BLaER1 treated with 17β-estradiol and CSF1 and Interleukin-3, amounts not matched to agents 10 nM and 100 nM (cell line): ENCODE data around the gene ZSCAN10.

ENCODE experiments used
- H3K27ac ChIP-seq, 11 experiments: shearing (Covaris generic); formaldehyde crosslinking; 2 replicates each; pipeline ENCODE4 v1.8.1; 2022
- H3K27me3 ChIP-seq, 11 experiments: shearing (Covaris generic); formaldehyde crosslinking; 2 replicates each; pipeline ENCODE4 v1.8.1; 2022
- H3K36me3 ChIP-seq, 11 experiments: shearing (Covaris generic); formaldehyde crosslinking; 2 replicates each; pipeline ENCODE4 v1.8.1; 2022
- H3K4me1 ChIP-seq, 10 experiments: shearing (Covaris generic); formaldehyde crosslinking; 2 replicates each; pipeline ENCODE4 v1.8.1; 2022
- H3K4me2 ChIP-seq, 11 experiments: shearing (Covaris generic); formaldehyde crosslinking; 2 replicates each; pipeline ENCODE4 v1.8.1; 2022
- H3K4me3 ChIP-seq, 10 experiments: shearing (Covaris generic); formaldehyde crosslinking; 2 replicates each; pipeline ENCODE4 v1.8.1; 2022
- H3K9ac ChIP-seq, 11 experiments: shearing (Covaris generic); formaldehyde crosslinking; 2 replicates each; pipeline ENCODE4 v1.8.1; 2022
- H3K9me3 ChIP-seq, 11 experiments: shearing (Covaris generic); formaldehyde crosslinking; replicated peaks in 1 of 11; 2 replicates each; pipeline ENCODE4 v1.8.1; 2022
- H4K20me1 ChIP-seq, 11 experiments: shearing (Covaris generic); formaldehyde crosslinking; 2 replicates each; pipeline ENCODE4 v1.8.1; 2022
- Cebpa-rat ChIP-seq, 11 experiments: shearing (Covaris generic); IDR thresholded peaks; 2 replicates each; pipeline ENCODE4 v1.8.1; 2022

ZSCAN10 gene

DNA sequence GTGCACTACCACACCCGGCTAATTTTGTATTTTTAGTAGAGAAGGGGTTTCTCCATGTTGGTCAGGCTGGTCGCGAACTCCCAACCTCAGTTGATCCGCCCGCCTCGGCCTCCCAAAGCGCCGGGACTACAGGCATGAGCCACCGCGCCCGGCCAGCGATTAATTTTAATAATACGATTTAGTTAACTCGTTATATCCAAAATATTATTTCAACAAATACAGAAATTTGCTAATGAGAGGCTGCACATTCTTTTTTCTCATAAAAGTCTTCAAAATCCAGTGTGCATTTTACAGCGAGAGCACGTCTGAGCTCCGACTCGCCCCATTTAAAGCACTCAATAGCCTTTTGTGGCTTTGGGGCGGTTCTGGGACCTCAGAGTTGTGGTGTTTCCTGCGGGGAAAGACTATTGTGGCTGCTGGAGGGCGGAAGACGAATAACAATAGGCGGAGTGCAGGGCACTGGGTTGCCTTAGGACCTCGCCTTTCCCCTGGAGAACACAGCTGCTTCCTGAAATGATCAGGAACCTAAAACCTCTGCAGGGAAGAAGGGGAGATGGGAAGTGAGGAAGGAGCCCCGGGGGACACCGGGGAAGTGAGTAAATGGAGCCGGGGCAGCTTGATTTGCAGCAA, 2.9 kb upstream of the ZSCAN10 start:
- H3K4me2 ChIP-seq = peak overlapping the region; percentile 69 to 91 (median 85)
- H3K36me3 ChIP-seq = no peaks in the 10 kb centered on the region
- H4K20me1 ChIP-seq = no peaks in the 10 kb centered on the region
- peak overlapping the region; percentile 45 to 77 (median 66) for H3K9ac ChIP-seq
- H3K27ac ChIP-seq = peak overlapping the region; percentile 35 to 83 (median 69); a peak in 21 of 22 replicates
- H3K4me3 ChIP-seq = peak overlapping the region; percentile 30 to 58 (median 42); a peak in 19 of 20 replicates
- no peaks in the 10 kb centered on the region for H3K9me3 ChIP-seq
- TF ChIP-seq Cebpa-rat (IDR thresholded peaks at IDR 0.05) = no peak
- H3K4me1 ChIP-seq = peaks cover 46 to 90% (median 82%) of the 10 kb centered on the region in 10 experiments
- no peaks in the 10 kb centered on the region for H3K27me3 ChIP-seq

DNA sequence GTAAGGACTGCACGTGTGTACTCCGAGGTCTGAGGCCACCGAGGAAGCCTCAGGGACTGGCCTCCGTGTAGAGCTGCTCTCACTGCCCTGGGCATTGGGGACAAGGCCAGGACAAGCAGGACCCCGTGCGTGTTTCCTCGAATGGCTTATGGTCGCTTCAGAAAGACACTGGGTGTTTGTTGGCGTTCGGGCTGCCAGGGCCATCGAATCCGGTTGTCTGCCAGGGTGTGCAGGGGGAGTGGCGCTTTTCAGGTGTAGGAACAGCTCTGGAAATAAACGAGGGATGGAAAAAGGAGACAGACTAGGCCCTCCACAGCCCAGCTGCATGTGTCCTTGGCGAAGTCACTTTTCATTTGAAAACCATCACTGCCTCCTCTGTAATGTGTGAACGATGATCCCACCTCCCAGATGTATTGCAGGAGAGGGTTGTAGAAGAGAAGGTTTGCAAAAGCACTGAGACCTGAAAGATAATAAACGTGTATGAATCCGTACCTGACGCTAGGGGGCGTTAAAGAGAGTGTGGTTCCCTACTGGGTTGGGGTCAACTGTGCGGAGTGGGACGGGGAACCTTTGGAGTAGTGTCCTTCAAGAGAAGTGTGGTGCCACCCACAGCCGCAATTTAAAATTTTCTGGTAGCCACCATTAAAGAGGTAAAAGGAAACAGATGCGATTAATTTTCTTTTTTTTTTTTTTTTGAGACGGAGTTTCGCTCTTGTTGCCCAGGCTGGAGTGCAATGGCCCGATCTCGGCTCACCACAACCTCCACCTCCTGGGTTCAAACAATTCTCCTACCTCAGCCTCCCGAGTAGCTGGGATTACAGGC, 2.1 kb upstream of the ZSCAN10 start:
- no peak for TF ChIP-seq Cebpa-rat (IDR thresholded peaks at IDR 0.05)
- Histone ChIP-seq H3K36me3 (no peaks in the 10 kb centered on the region), H3K4me3 (peak overlapping the region in 9 of 10 experiments; percentile 30 to 58 (median 43); a peak in 17 of 20 replicates), H4K20me1 (no peaks in the 10 kb centered on the region), H3K27ac (peak overlapping the region; percentile 35 to 83 (median 69); a peak in 21 of 22 replicates), H3K27me3 (no peaks in the 10 kb centered on the region), H3K4me1 (peaks cover 45 to 93% (median 84%) of the 10 kb centered on the region in 10 experiments), H3K4me2 (peak overlapping the region; percentile 69 to 91 (median 85)), H3K9me3 (no peaks in the 10 kb centered on the region), H3K9ac (peak overlapping the region; percentile 45 to 77 (median 66); a peak in 19 of 22 replicates)

DNA sequence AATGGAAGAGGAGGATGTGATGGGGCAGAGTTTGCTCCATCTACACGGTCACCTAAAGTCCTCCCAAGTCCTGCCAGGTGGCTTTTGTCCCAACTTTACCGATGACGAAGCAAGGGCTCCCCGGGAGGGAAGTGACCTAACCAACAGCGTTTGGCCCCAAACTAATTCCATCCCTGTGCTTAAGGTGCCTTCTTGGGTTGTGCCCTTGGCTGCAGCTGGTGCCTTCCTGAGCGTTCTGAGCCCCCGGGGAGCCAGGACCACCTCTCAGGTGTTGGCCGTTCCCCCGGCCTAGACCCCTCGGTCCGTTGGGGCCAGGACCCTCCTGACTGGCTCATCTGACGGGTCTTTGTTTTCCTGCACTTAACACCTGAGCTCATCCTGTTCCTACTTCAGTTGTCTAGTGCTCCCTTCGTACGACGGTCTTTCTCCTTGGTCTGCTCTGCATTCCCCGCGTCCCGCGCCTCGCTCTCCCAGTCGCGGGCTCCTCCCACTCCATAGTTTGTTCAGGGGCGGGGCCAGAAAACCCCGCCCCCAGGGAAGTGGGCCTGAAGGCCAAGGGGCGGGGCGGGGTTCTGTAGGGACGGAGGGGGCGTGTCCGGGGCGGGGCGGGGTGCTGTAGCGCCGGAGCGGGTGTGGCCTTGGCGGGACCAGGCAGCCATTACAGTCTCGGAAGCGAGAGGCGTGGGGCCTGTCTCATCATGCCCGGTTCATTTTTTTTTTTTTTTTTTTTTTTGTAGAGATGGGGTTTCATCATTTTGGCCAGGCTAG, 822 bp upstream of the ZSCAN10 start:
- Histone ChIP-seq H3K9me3 (no peaks in the 10 kb centered on the region), H3K27me3 (no peaks in the 10 kb centered on the region), H3K4me3 (peak overlapping the region in 4 of 10 experiments; percentile 3 to 55 (median 8); a peak in 3 of 20 replicates), H3K27ac (peak overlapping the region in 6 of 11 experiments; percentile 38 to 83 (median 70); a peak in 7 of 22 replicates), H3K9ac (peak overlapping the region in 3 of 11 experiments; percentile 10 to 29 (median 22); a peak in 1 of 22 replicates), H3K36me3 (no peaks in the 10 kb centered on the region), H3K4me2 (peak overlapping the region; percentile 69 to 91 (median 85)), H3K4me1 (peaks cover 48 to 95% (median 87%) of the 10 kb centered on the region in 10 experiments), H4K20me1 (no peaks in the 10 kb centered on the region)
- no peak for TF ChIP-seq Cebpa-rat (IDR thresholded peaks at IDR 0.05)

DNA sequence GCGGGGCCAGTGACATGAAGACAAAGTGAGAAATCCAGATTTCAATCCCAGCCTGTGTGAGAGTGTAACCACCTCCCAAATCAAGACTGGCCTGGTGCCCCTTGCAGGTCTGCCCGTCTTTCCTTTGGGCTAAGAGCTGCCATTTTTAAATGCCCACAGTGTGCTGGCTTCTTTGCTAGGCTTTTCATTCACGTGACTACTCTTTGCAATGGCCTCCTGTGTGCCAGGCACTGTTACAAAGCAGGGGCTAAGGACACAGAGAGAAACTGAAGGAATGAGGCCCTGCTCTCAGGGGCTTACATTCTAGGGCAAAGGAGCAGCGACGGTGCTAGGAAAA, 269 bp upstream of the ZSCAN10 start:
- peak overlapping the region; percentile 57 to 89 (median 75) for H3K4me2 ChIP-seq

DNA sequence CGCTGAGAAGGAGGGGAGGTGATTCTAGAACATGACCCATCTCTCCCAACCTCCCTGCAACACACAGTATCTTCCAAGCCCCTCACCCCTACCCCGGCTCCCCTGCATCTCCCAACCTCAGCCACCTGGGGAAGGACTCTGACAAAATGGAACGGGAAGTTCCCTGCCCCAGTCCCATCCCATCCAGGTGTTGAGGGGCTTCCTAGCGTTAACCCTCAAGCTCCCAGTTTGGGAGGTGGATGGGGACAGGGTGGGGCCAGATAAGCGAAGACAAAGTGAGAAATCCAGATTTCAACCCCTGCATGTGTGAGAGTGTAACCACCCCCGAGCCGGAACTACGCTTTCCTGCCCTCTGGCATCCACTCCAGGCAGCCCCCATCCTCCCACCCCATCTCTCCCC, 1.8 kb downstream of the ZSCAN10 start:
- Histone ChIP-seq H3K4me1 (peaks cover 36 to 93% (median 88%) of the 10 kb centered on the region in 10 experiments), H3K36me3 (no peaks in the 10 kb centered on the region), H3K9me3 (no peaks in the 10 kb centered on the region), H3K4me2 (peak overlapping the region in 9 of 11 experiments; percentile 36 to 76 (median 61); a peak in 18 of 22 replicates), H4K20me1 (no peaks in the 10 kb centered on the region), H3K27me3 (peaks cover 0 to 3% (median 0%) of the 10 kb centered on the region in 11 experiments; a peak in 1 of 22 replicates), H3K27ac (peak overlapping the region in 4 of 11 experiments; percentile 25 to 49 (median 42); a peak in 4 of 22 replicates), H3K9ac (no peak overlapping the region), H3K4me3 (no peak overlapping the region)
- TF ChIP-seq Cebpa-rat (IDR thresholded peaks at IDR 0.05) = no peak

More for the DNA sequence above, 269 bp upstream of the ZSCAN10 start:
- H3K36me3 ChIP-seq = no peaks in the 10 kb centered on the region
- peaks cover 48 to 93% (median 90%) of the 10 kb centered on the region in 10 experiments for H3K4me1 ChIP-seq
- no peak overlapping the region for H3K4me3 ChIP-seq
- H3K27ac ChIP-seq = no peak overlapping the region
- H3K27me3 ChIP-seq = no peaks in the 10 kb centered on the region
- no peak overlapping the region for H3K9ac ChIP-seq
- TF ChIP-seq Cebpa-rat (IDR thresholded peaks at IDR 0.05) = no peak
- no peaks in the 10 kb centered on the region for H3K9me3 ChIP-seq
- no peaks in the 10 kb centered on the region for H4K20me1 ChIP-seq

DNA sequence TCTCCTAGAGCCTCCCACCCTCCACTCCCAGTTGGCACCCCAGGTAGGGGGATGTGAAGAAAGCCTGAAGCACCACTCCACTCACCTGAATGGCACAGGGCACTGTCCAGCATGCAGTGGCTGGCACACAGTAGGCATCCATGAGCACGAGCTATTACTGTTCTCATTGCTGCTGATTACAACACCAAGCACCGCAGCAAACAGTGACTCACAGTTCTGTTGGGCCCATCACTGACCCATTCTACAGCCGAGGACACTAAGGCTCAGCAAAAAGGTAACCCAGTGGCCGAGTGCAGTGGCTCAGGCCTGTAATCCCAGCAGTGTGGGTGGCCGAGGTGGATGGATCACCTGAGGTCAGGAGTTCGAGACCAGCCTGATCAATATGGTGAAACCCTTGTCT, 2.7 kb downstream of the ZSCAN10 start:
- H3K9me3 ChIP-seq = no peaks in the 10 kb centered on the region
- H3K4me3 ChIP-seq = no peak overlapping the region
- H3K4me2 ChIP-seq = peak overlapping the region; percentile 36 to 76 (median 56)

DNA sequence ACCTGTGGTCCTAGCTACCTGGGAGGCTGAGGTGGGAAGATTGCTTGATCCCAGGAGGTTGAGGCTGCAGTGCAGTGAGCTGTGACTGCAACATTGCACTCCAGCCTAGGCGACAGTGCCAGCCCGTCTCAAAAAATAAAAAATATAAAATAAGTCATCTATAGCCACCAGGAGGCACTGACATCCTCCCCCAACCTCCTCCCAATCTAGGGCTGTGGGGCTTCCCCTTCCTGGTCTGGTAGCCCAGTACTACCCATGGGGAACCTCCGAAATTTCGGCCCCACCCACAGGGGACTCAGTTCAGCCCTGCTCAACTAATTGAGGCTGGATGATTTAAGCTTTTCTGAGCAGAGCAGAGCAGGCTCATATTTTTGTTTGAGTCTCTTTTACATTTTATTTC, 3.2 kb downstream of the ZSCAN10 start:
- H3K9ac ChIP-seq = peak overlapping the region in 1 of 11 experiments; percentile 8; a peak in 2 of 22 replicates

More for the DNA sequence above, 2.7 kb downstream of the ZSCAN10 start:
- no peak for TF ChIP-seq Cebpa-rat (IDR thresholded peaks at IDR 0.05)
- Histone ChIP-seq H3K9ac (peak overlapping the region in 1 of 11 experiments; percentile 8; a peak in 2 of 22 replicates), H3K4me1 (peaks cover 35 to 93% (median 88%) of the 10 kb centered on the region in 10 experiments), H3K27me3 (peaks cover 0 to 4% (median 0%) of the 10 kb centered on the region in 11 experiments; a peak in 1 of 22 replicates), H3K27ac (peak overlapping the region in 5 of 11 experiments; percentile 3 to 39 (median 29); a peak in 6 of 22 replicates), H3K36me3 (no peaks in the 10 kb centered on the region), H4K20me1 (no peaks in the 10 kb centered on the region)

DNA sequence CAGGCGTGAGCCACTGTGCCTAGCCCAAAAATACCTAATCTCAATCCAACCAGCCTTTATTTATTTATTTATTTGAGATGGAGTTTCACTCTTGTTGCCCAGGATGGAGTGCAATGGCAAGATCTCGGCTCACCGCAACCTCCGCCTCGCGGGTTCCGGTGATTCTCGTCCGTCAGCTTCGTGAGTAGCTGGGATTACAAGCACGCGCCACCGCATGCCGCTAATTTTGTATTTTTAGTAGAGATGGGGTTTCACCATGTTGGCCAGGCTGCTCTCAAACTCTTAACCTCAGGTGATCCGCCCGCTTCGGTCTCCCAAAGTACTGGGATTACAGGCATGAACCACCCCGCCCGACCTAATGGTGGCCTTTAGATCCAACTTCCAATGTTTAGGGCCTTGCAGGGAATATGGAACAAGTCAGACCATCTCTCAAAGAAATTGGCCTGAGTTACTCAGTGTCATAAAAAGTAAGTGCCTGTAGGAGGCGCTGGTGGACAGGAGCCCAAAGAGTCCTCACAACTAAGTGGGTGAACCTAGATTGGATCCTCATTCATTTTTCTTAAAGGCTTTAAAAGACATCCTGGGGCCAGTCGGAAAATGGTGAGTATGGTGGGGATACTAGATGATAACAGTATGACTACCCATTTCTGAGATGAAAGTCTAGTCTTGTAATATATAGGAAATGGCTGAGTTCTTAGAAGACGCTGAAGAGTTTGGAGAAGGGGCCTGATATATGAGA, 4.6 kb downstream of the ZSCAN10 start:
- Histone ChIP-seq H3K4me3 (no peak overlapping the region), H3K4me1 (peaks cover 20 to 82% (median 76%) of the 10 kb centered on the region in 10 experiments), H3K9me3 (no peaks in the 10 kb centered on the region), H4K20me1 (no peaks in the 10 kb centered on the region), H3K4me2 (0 out of 22 replicates have a peak overlapping the region, but pooled peaks of 1 of the 11 experiments have one; percentile 71), H3K27ac (no peak overlapping the region), H3K36me3 (no peaks in the 10 kb centered on the region), H3K9ac (no peak overlapping the region), H3K27me3 (peaks cover 0 to 4% (median 0%) of the 10 kb centered on the region in 11 experiments; a peak in 1 of 22 replicates)
- no peak for TF ChIP-seq Cebpa-rat (IDR thresholded peaks at IDR 0.05)

More for the DNA sequence above, 3.2 kb downstream of the ZSCAN10 start:
- Histone ChIP-seq H3K27me3 (peaks cover 0 to 4% (median 0%) of the 10 kb centered on the region in 11 experiments; a peak in 1 of 22 replicates), H4K20me1 (no peaks in the 10 kb centered on the region), H3K4me2 (peak overlapping the region; percentile 36 to 76 (median 56)), H3K36me3 (no peaks in the 10 kb centered on the region), H3K27ac (peak overlapping the region in 5 of 11 experiments; percentile 3 to 39 (median 29); a peak in 6 of 22 replicates), H3K4me3 (no peak overlapping the region), H3K9me3 (no peaks in the 10 kb centered on the region), H3K4me1 (peaks cover 30 to 93% (median 88%) of the 10 kb centered on the region in 10 experiments)
- TF ChIP-seq Cebpa-rat (IDR thresholded peaks at IDR 0.05) = no peak; a peak in 1 of 22 replicates
